CD4-positive, alpha-beta T cell (primary cell): ENCODE measurements around the gene ELMOD3. TPM values are rescaled to one million over a fixed set of nuclear protein-coding genes. Genes with fewer than 3 reads are reported as not detected.

Experiments used
- ATAC-seq: fragments of 200-7000 bp; cut with Tn5 transposase; one replicate; pipeline ENCODE4 v1.10.0; 2022; ENCODE audit warnings: mild to moderate bottlenecking; ENCODE audit not compliant: poor library complexity
- CTCF ChIA-PET: fragments of 350-600 bp; sonication (Branson Sonifier 250); formaldehyde crosslinking; loops from one replicate; lab custom pipeline; 2021; ENCODE audit warnings: antibody characterized with exemption, inconsistent platforms; lab: Charles Lee
- POLR2A ChIA-PET: fragments of 350-600 bp; sonication (Branson Sonifier 250); formaldehyde crosslinking; loops from one replicate; lab custom pipeline; 2021; ENCODE audit warnings: antibody characterized with exemption, inconsistent platforms; lab: Charles Lee
- DNase-seq, 14 experiments: peaks; one replicate each; pipeline ENCODE4 v3.0.0-alpha.2; 2013 to 2020; ENCODE audit warnings: mixed read lengths in 2 of 14
- H3K27ac ChIP-seq, 2 donors: one replicate each; pipeline versions ENCODE4 v1.5.1 to v1.7.0; 2013; ENCODE audit warnings: low read length in 2 of 2, low read depth in 1 of 2, mild to moderate bottlenecking in 1 of 2
- H3K27me3 ChIP-seq, 2 experiments: 1 replicate in 1 of 2; 2 replicates in 1 of 2; pipeline versions ENCODE4 v1.6.1 to v1.7.0; 2013; ENCODE audit warnings: low read length in 2 of 2, control low read depth in 1 of 2, mild to moderate bottlenecking in 1 of 2, moderate library complexity in 1 of 2; ENCODE audit not compliant: insufficient read depth in 2 of 2, control insufficient read depth in 1 of 2
- H3K36me3 ChIP-seq: one replicate; pipeline ENCODE4 v1.6.1; 2013; ENCODE audit warnings: low read length, control low read depth; ENCODE audit not compliant: insufficient read depth
- H3K4me1 ChIP-seq: one replicate; pipeline ENCODE4 v1.6.1; 2013; ENCODE audit warnings: low read length, control low read depth; ENCODE audit not compliant: insufficient read depth
- H3K4me3 ChIP-seq: one replicate; pipeline ENCODE4 v1.5.1; 2013; ENCODE audit warnings: mild to moderate bottlenecking, low read length, moderate library complexity
- H3K9me3 ChIP-seq, 2 experiments: 1 replicate in 1 of 2; 2 replicates in 1 of 2; pipeline versions ENCODE4 v1.6.1 to v1.7.0; 2013; ENCODE audit warnings: low read length in 2 of 2, mild to moderate bottlenecking in 2 of 2, control low read depth in 1 of 2, moderate library complexity in 1 of 2; ENCODE audit not compliant: control insufficient read depth in 1 of 2, insufficient read depth in 1 of 2
- H3K27ac Mint-ChIP-seq: one replicate; pipeline ENCODE4 v1.8.0; 2020; ENCODE audit warnings: mixed read lengths
- H3K27me3 Mint-ChIP-seq: one replicate; pipeline ENCODE4 v1.8.0; 2021; ENCODE audit warnings: mixed read lengths
- H3K36me3 Mint-ChIP-seq: one replicate; pipeline ENCODE4 v1.8.0; 2021; ENCODE audit warnings: low read depth, mixed read lengths
- H3K4me1 Mint-ChIP-seq: one replicate; pipeline ENCODE4 v1.8.0; 2021; ENCODE audit warnings: low read depth, mixed read lengths
- H3K4me3 Mint-ChIP-seq: one replicate; pipeline ENCODE4 v1.8.0; 2020; ENCODE audit warnings: mild to moderate bottlenecking, mixed read lengths
- H3K9me3 Mint-ChIP-seq: one replicate; pipeline ENCODE4 v1.8.0; 2020; ENCODE audit warnings: mixed read lengths
- intact Hi-C, 2 experiments: fragments of 100-400 bp; cut with DNase I in 1 of 2; cut with micrococcal nuclease in 1 of 2; formaldehyde crosslinking; loops; one replicate each; pipeline versions ENCODE4 v1.15.1 to v1.9.0; 2023 to 2025; cut with DNase I, micrococcal nuclease
- total RNA-seq, 174 experiments: library from RNA in 2 of 174; stranded (reverse) in 2 of 174; gene quantifications; one replicate each; pipeline ENCODE4 v1.2.3 and lab custom pipeline; 2021 to 2026
- TF ChIP-seq, protein P1 (sequence below): fragments of 200-600 bp; IDR thresholded peaks from one replicate; pipeline ENCODE4 v1.8.0; 2022; ENCODE audit warnings: antibody characterized with exemption, mild to moderate bottlenecking

ELMOD3 gene
- total RNA-seq, 2 experiments from 2014 or later, result 13.5 to 15.3 TPM

DNA sequence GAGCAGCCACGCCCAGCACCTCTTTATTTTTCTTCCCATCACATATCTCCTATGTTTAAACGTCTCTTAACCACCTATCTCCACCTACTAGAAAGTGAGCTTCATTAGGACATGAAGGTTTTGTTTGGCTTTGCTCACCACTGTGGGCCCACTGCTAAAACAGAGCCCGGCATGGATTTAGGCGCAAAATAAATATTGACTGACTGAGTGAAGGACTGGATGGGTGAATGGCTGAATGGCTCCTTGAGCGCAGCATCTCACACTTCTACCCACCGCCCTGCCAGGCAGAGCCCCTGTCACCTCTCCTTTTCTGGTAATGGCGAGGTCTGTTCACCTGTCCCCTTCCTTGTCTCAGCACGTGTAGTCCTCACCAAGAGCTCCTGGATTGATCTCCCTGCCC, 45.5 kb downstream of the ELMOD3 start:
- peaks cover 28% of the 10 kb centered on the region for H3K36me3 Mint-ChIP-seq
- DNase-seq, result no peak
- CTCF ChIA-PET, result no interaction called here

DNA sequence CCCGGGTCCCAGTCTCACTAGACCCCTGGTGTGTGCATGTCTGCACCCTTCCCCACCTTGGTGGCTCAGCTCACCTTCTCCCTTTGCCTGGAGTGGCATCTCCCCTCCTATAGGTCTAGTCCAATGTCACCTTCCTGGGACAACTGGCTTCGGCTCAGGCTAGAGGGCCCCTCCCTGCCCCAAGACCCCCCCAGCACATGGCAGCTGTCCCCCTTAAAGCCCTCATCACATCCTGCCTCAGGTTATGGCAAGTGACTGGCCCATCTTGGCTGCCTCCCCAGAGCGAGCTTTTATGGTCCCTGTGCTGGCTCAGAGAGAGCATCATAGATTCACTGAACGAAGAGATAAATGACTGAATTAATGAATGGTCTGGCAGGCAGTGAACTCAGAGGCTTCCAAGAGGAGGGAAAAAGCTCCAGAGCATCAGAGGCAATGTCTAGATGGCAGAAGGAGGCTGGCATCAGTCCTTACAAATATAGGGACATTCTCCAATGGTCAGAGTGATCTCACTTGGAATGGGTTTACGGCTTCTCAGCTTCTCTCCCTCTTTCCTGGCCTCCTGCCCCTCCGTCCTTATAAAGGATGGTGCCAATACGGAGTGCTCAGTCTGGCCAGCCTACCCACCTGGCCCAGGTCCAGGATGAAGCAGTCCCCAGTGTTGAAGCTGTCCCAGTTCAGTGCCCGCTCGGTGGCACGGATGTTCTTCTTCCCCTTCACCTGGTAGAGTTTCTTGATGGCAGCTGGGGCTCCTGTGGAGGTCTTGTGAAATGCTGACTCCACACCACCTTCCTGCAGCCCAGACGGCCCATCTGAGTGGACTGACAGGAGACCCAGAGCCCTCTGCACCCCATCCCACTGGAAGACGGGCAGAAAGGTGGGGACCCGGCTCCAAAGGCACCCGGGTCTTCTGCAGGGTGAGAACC, 46.2 kb downstream of the ELMOD3 start:
- TF ChIP-seq, protein P1, sequence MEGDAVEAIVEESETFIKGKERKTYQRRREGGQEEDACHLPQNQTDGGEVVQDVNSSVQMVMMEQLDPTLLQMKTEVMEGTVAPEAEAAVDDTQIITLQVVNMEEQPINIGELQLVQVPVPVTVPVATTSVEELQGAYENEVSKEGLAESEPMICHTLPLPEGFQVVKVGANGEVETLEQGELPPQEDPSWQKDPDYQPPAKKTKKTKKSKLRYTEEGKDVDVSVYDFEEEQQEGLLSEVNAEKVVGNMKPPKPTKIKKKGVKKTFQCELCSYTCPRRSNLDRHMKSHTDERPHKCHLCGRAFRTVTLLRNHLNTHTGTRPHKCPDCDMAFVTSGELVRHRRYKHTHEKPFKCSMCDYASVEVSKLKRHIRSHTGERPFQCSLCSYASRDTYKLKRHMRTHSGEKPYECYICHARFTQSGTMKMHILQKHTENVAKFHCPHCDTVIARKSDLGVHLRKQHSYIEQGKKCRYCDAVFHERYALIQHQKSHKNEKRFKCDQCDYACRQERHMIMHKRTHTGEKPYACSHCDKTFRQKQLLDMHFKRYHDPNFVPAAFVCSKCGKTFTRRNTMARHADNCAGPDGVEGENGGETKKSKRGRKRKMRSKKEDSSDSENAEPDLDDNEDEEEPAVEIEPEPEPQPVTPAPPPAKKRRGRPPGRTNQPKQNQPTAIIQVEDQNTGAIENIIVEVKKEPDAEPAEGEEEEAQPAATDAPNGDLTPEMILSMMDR, result no peak
- H3K36me3 ChIP-seq, result peaks cover 22% of the 10 kb centered on the region
- no peak for ATAC-seq
- H3K27ac Mint-ChIP-seq, result no peak overlapping the region
- no peak overlapping the region for H3K27ac ChIP-seq
- H3K4me1 Mint-ChIP-seq, result peaks cover 9% of the 10 kb centered on the region
- DNase-seq, result no peak
- CTCF ChIA-PET, result no interaction called here
- peaks cover 2% of the 10 kb centered on the region for H3K9me3 Mint-ChIP-seq
- peaks cover 12% of the 10 kb centered on the region for H3K4me1 ChIP-seq
- H3K27me3 ChIP-seq, result no peaks in the 10 kb centered on the region
- no peak overlapping the region for H3K4me3 ChIP-seq
- peaks cover 0 to 13% of the 10 kb centered on the region in 2 experiments for H3K9me3 ChIP-seq
- POLR2A ChIA-PET, result no interaction called here
- H3K4me3 Mint-ChIP-seq, result no peak overlapping the region
- no peaks in the 10 kb centered on the region for H3K27me3 Mint-ChIP-seq
- H3K36me3 Mint-ChIP-seq, result peaks cover 28% of the 10 kb centered on the region
- intact Hi-C loops, result no loop called here

More for the DNA sequence above, 45.5 kb downstream of the ELMOD3 start:
- POLR2A ChIA-PET, result no interaction called here
- no peak overlapping the region for H3K27ac Mint-ChIP-seq
- Histone ChIP-seq H3K4me1 (peaks cover 4% of the 10 kb centered on the region), H3K4me3 (no peak overlapping the region), H3K27ac (no peak overlapping the region), H3K9me3 (peaks cover 0 to 13% of the 10 kb centered on the region in 2 experiments), H3K27me3 (no peaks in the 10 kb centered on the region), H3K36me3 (peaks cover 26% of the 10 kb centered on the region)
- TF ChIP-seq, protein P1, result no peak
- intact Hi-C loops, result no loop called here
- H3K9me3 Mint-ChIP-seq, result peaks cover 2% of the 10 kb centered on the region
- no peak for ATAC-seq
- peaks cover 1% of the 10 kb centered on the region for H3K4me1 Mint-ChIP-seq
- no peak overlapping the region for H3K4me3 Mint-ChIP-seq
- H3K27me3 Mint-ChIP-seq, result no peaks in the 10 kb centered on the region

DNA sequence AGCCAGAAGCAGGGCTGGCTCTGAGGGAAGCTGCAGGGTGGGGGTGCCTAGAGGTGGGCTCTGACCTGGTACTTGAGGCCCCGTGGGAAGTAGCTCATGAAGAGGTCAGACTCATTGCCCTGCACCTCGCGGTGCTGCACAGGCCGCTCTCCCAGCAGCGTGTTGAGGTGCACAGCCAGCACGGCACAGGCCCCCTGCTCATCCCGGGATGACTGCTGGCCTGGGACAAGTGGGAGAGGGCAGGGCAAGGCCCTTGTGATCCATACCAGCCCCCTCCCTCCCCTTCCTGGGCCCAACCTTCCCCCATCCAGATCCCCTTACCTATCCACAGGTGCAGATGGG, 46.9 kb downstream of the ELMOD3 start:
- H3K4me1 Mint-ChIP-seq, result peaks cover 15% of the 10 kb centered on the region
- TF ChIP-seq, protein P1, result no peak
- Histone ChIP-seq H3K9me3 (peaks cover 0 to 13% of the 10 kb centered on the region in 2 experiments), H3K27ac (no peak overlapping the region), H3K4me1 (peaks cover 19% of the 10 kb centered on the region), H3K27me3 (no peaks in the 10 kb centered on the region), H3K36me3 (peaks cover 22% of the 10 kb centered on the region), H3K4me3 (no peak overlapping the region)
- H3K9me3 Mint-ChIP-seq, result peaks cover 2% of the 10 kb centered on the region
- H3K4me3 Mint-ChIP-seq, result no peak overlapping the region
- POLR2A ChIA-PET, result no interaction called here
- intact Hi-C loops, result no loop called here
- ATAC-seq (no peak), DNase-seq (no peak)
- no peak overlapping the region for H3K27ac Mint-ChIP-seq
- CTCF ChIA-PET, result no interaction called here
- H3K36me3 Mint-ChIP-seq, result peaks cover 28% of the 10 kb centered on the region
- no peaks in the 10 kb centered on the region for H3K27me3 Mint-ChIP-seq
